NOMO-1 (cell line): Measurements from ENCODE around the gene CLDN14.
A peak's percentile ranks its signal among the peaks of the same experiment; 100 is the strongest.

Experiments
- DNase-seq, 2 experiments: peaks; one replicate each; lab custom pipeline; 2025; ENCODE audit not compliant: unreplicated experiment in 2 of 2; lab: John Stamatoyannopoulos, UW

Gene CLDN14

GRCh38 chr21:36479415-36480402 lies at the start of gene CLDN14:
CLDN14 (minus strand) TSS chr21:36480122; CDS start chr21:36461695, 18,427 bp downstream.
- DNase-seq, result no peak

- no peak for DNase-seq
These were observed 48.8 kb upstream of the CLDN14 start for GRCh38 chr21:36528716-36529115.

- DNase-seq, result no peak
These were observed 47.4 kb upstream of the CLDN14 start for GRCh38 chr21:36527317-36527716.

- DNase-seq, result no peak
These were observed 46.2 kb upstream of the CLDN14 start for GRCh38 chr21:36526104-36526503.

GRCh38 chr21:36524477-36524876 lies 44.6 kb upstream of the CLDN14 start:
- DNase-seq, result no peak

- no peak for DNase-seq
These were observed 42.4 kb upstream of the CLDN14 start for GRCh38 chr21:36522219-36522808.

GRCh38 chr21:36518883-36519492 lies 39.1 kb upstream of the CLDN14 start:
- no peak for DNase-seq

- no peak for DNase-seq
These were observed 37.6 kb upstream of the CLDN14 start for GRCh38 chr21:36517366-36518075.

GRCh38 chr21:36516281-36516680 lies 36.4 kb upstream of the CLDN14 start:
- no peak for DNase-seq

GRCh38 chr21:36513430-36513829 lies 33.5 kb upstream of the CLDN14 start:
- DNase-seq, result no peak

GRCh38 chr21:36512971-36513370 lies 33.0 kb upstream of the CLDN14 start:
- DNase-seq, result no peak

GRCh38 chr21:36511484-36512220 lies 31.7 kb upstream of the CLDN14 start:
- no peak for DNase-seq

- DNase-seq, result peak in 1 of 2 experiments; percentile 2
These were observed 31.0 kb upstream of the CLDN14 start for GRCh38 chr21:36510911-36511310.

- no peak for DNase-seq
These were observed 30.2 kb upstream of the CLDN14 start for GRCh38 chr21:36509973-36510664.

GRCh38 chr21:36508948-36509347 lies 29.0 kb upstream of the CLDN14 start:
- DNase-seq, result no peak

GRCh38 chr21:36507397-36508018 lies 27.6 kb upstream of the CLDN14 start:
- DNase-seq, result no peak

GRCh38 chr21:36506482-36506881 lies 26.6 kb upstream of the CLDN14 start:
- DNase-seq, result no peak

GRCh38 chr21:36504067-36505058 lies 24.4 kb upstream of the CLDN14 start:
- DNase-seq, result peak; percentile 5 to 43
